Panc1 (cell line): ENCODE measurements around the gene SKAP1. TPM values are rescaled to one million over a fixed set of nuclear protein-coding genes. Genes with fewer than 3 reads are reported as not detected.

Source experiments
- ATAC-seq: fragments of 200-7000 bp; cut with Tn5 transposase; 2 replicates; pipeline ENCODE4 v1.9.1; 2020; ENCODE audit warnings: mild to moderate bottlenecking, moderate library complexity
- BruUV-seq: library from RNA; stranded (reverse); fragments of 400-500 nt; replicated peaks from 2 replicates; lab custom pipeline; 2021; lab: Mats Ljungman, UMichigan
- CTCF ChIA-PET: fragments of 300-600 bp; sonication (Branson Sonifier 250); formaldehyde crosslinking; loops from one replicate; lab custom pipeline; 2022; ENCODE audit warnings: antibody characterized with exemption; lab: Charles Lee
- POLR2A ChIA-PET: fragments of 300-600 bp; sonication (Branson Sonifier 250); formaldehyde crosslinking; loops from one replicate; lab custom pipeline; 2022; ENCODE audit warnings: antibody characterized with exemption; lab: Charles Lee
- DNase-seq: peaks from one replicate; pipeline ENCODE4 v3.0.0-alpha.2; 2010; ENCODE audit warnings: low read depth, low spot score
- H3K27ac ChIP-seq: 2 replicates; pipeline ENCODE4 v1.5.1; 2011; ENCODE audit warnings: mild to moderate bottlenecking, low read length, inconsistent platforms
- H3K27me3 ChIP-seq: fragments of 200-500 bp; sonication (Bioruptor generic); 2 replicates; pipeline ENCODE4 v1.6.0; 2014; ENCODE audit warnings: low read length, inconsistent platforms; ENCODE audit not compliant: control insufficient read depth, insufficient read depth
- H3K36me3 ChIP-seq: fragments of 200-500 bp; sonication (Bioruptor generic); 2 replicates; pipeline ENCODE4 v1.5.1; 2014; ENCODE audit warnings: inconsistent platforms, mild to moderate bottlenecking, low read length, moderate library complexity; ENCODE audit not compliant: control insufficient read depth, insufficient read depth
- H3K4me1 ChIP-seq: 2 replicates; pipeline ENCODE4 v1.5.1; 2011; ENCODE audit warnings: inconsistent platforms, mild to moderate bottlenecking, low read length, moderate library complexity; ENCODE audit not compliant: control insufficient read depth, insufficient read depth
- H3K4me3 ChIP-seq, 2 experiments: 2 replicates each; pipeline ENCODE4 v1.5.1; 2011 to 2012; ENCODE audit warnings: low read depth in 2 of 2, low read length in 2 of 2, mild to moderate bottlenecking in 2 of 2, inconsistent platforms in 1 of 2, moderate library complexity in 1 of 2
- H3K9me3 ChIP-seq: fragments of 200-500 bp; sonication (Bioruptor generic); 2 replicates; pipeline ENCODE4 v1.5.1; 2014; ENCODE audit warnings: low read depth, mild to moderate bottlenecking, inconsistent platforms, low read length, moderate library complexity; ENCODE audit not compliant: control insufficient read depth, insufficient read depth
- CTCF ChIP-seq: fragments of 450-650 bp; IDR thresholded peaks from 2 replicates; pipeline ENCODE4 v1.5.1; 2017; ENCODE audit warnings: mild to moderate bottlenecking
- POLR2AphosphoS5 ChIP-seq: IDR thresholded peaks from 2 replicates; pipeline ENCODE4 v1.6.1; 2012; ENCODE audit warnings: mild to moderate bottlenecking, low read depth, low read length, moderate library complexity
- REST ChIP-seq, 2 experiments: IDR thresholded peaks; 2 replicates each; pipeline ENCODE4 v1.6.1; 2011 to 2012; ENCODE audit warnings: low read depth in 2 of 2, control low read depth in 1 of 2, low read length in 1 of 2, mild to moderate bottlenecking in 1 of 2, moderate library complexity in 1 of 2; ENCODE audit not compliant: insufficient read depth in 1 of 2
- SIN3A ChIP-seq: IDR thresholded peaks from 2 replicates; pipeline ENCODE4 v1.6.1; 2012; ENCODE audit warnings: low read depth, mild to moderate bottlenecking, low read length, moderate library complexity, borderline replicate concordance; ENCODE audit not compliant: insufficient read depth
- TCF7L2 ChIP-seq: IDR thresholded peaks from 2 replicates; pipeline ENCODE4 v1.6.1; 2011; ENCODE audit warnings: mild to moderate bottlenecking, low read depth, low read length, inconsistent platforms
- in situ Hi-C: cut with HindIII; loops from 2 replicates; pipeline ENCODE4 v1.10.0; 2016; ENCODE audit warnings: low sequenced_read_pairs, low pct_unique_long_range_greater_than_20kb
- intact Hi-C: fragments of 100-400 bp; cut with micrococcal nuclease; formaldehyde crosslinking; loops from one replicate; pipeline ENCODE4 v1.10.0; 2022; ENCODE audit not compliant: unreplicated experiment
- total RNA-seq: library from RNA; stranded (reverse); gene quantifications from one replicate; pipeline ENCODE4 v1.2.1, GENCODE V29; 2021; ENCODE audit not compliant: unreplicated experiment

SKAP1 gene
- total RNA-seq, 1 experiment from 2014 or later, result 0.90 TPM

- BruUV-seq, result no TSS peak
These were observed 135.1 kb downstream of the SKAP1 start for GRCh38 chr17:48294806-48295361.

More at GRCh38 chr17:48294806-48295361, 135.1 kb downstream of the SKAP1 start:
- Histone ChIP-seq H3K27me3 (peaks cover 2% of the 10 kb centered on the region), H3K27ac (no peak overlapping the region), H3K36me3 (no peaks in the 10 kb centered on the region), H3K9me3 (no peaks in the 10 kb centered on the region), H3K4me1 (peaks cover 9% of the 10 kb centered on the region), H3K4me3 (no peak overlapping the region)
- ChIA-PET CTCF (no interaction called here), POLR2A (no interaction called here)
- TF ChIP-seq REST (IDR thresholded peaks at IDR 0.05; ENCODE audit: insufficient read depth in 1 of 2, low read depth in 2 of 2, low read length in 1 of 2), result no peak
- TF ChIP-seq POLR2AphosphoS5, result no peak
- TF ChIP-seq TCF7L2, result no peak
- TF ChIP-seq SIN3A, result no peak
- no peak for TF ChIP-seq CTCF
- no peak for DNase-seq
- in situ Hi-C loops, result no loop called here
- intact Hi-C loops, result no loop called here
- ATAC-seq, result peak; percentile 57; the same call in 1 of the 2 replicates
